Ramos (cell line): ENCODE results near the gene DTWD2.
"Not testable (repeated sequence)": the region's sequence is repeated elsewhere in the genome, so short reads cannot be mapped to it uniquely, and the experiment has no call there.

Experiments used
- in situ Hi-C: fragments of 300-500 bp; cut with MboI; formaldehyde crosslinking; loops from one replicate; pipeline ENCODE4 v1.14.3; 2022; ENCODE audit warnings: low sequenced_read_pairs; ENCODE audit not compliant: unreplicated experiment

DTWD2 gene

GRCh38 chr5:118891252-118891651, 97.1 kb downstream of the DTWD2 start:
- in situ Hi-C loops: no loop called here

- in situ Hi-C loops: no loop called here
Measured at GRCh38 chr5:118889165-118889564, 99.2 kb downstream of the DTWD2 start.

- in situ Hi-C loops: no loop called here
Measured at GRCh38 chr5:118888556-118888955, 99.8 kb downstream of the DTWD2 start.

GRCh38 chr5:118883362-118883761, 105.0 kb downstream of the DTWD2 start:
- in situ Hi-C loops: no loop called here

GRCh38 chr5:118882666-118883065, 105.7 kb downstream of the DTWD2 start:
- in situ Hi-C loops: no loop called here

- in situ Hi-C loops: not testable (repeated sequence)
Measured at GRCh38 chr5:118876852-118877251, 111.5 kb downstream of the DTWD2 start.

GRCh38 chr5:118875131-118875530, 113.2 kb downstream of the DTWD2 start:
- in situ Hi-C loops: no loop called here

- in situ Hi-C loops: no loop called here
Measured at GRCh38 chr5:118873417-118873816, 114.9 kb downstream of the DTWD2 start.

GRCh38 chr5:118863345-118863744, 125.0 kb downstream of the DTWD2 start:
- in situ Hi-C loops: no loop called here

GRCh38 chr5:118862596-118862995, 125.8 kb downstream of the DTWD2 start:
- in situ Hi-C loops: no loop called here

GRCh38 chr5:118857700-118858099, 130.6 kb downstream of the DTWD2 start:
- in situ Hi-C loops: no loop called here

GRCh38 chr5:118854819-118855218, 133.5 kb downstream of the DTWD2 start:
- in situ Hi-C loops: no loop called here

GRCh38 chr5:118851785-118852184, 136.6 kb downstream of the DTWD2 start:
- in situ Hi-C loops: not testable (repeated sequence)

- in situ Hi-C loops: not testable (repeated sequence)
Measured at GRCh38 chr5:118849507-118849906, 138.8 kb downstream of the DTWD2 start.

- in situ Hi-C loops: no loop called here
Measured at GRCh38 chr5:118844351-118844750, 144.0 kb downstream of the DTWD2 start.

- in situ Hi-C loops: no loop called here
Measured at GRCh38 chr5:118834710-118835109, 153.6 kb downstream of the DTWD2 start.

- in situ Hi-C loops: no loop called here
Measured at GRCh38 chr5:118832974-118833373, 155.4 kb downstream of the DTWD2 start.

- in situ Hi-C loops: no loop called here
Measured at GRCh38 chr5:118825226-118825625, 163.1 kb downstream of the DTWD2 start.

- in situ Hi-C loops: no loop called here
Measured at GRCh38 chr5:118818604-118819003, 169.7 kb downstream of the DTWD2 start.

GRCh38 chr5:118808441-118808840, 179.9 kb downstream of the DTWD2 start:
- in situ Hi-C loops: no loop called here

GRCh38 chr5:118806571-118806970, 181.8 kb downstream of the DTWD2 start:
- in situ Hi-C loops: no loop called here

GRCh38 chr5:118802335-118802734, 186.0 kb downstream of the DTWD2 start:
- in situ Hi-C loops: no loop called here

GRCh38 chr5:118796081-118796480, 192.3 kb downstream of the DTWD2 start:
- in situ Hi-C loops: no loop called here
